Measurements from ENCODE around the gene SPRYD3.

Gene SPRYD3

GRCh38 chr12:53044052-53044581, 35.1 kb downstream of the SPRYD3 start:
- peaks cover 18% of the 10 kb centered on the region for H3K36me3 ChIP-seq (ENCODE audit: control insufficient read depth, low read length)
- H4K20me1 ChIP-seq (ENCODE audit: control insufficient read depth, insufficient read depth, low read depth, low read length) = peaks cover 3% of the 10 kb centered on the region; the same call in 1 of the 2 replicates
- no peak overlapping the region for H3K4me2 ChIP-seq (ENCODE audit: low read length)
- no peaks in the 10 kb centered on the region for H3K9me3 ChIP-seq (ENCODE audit: control insufficient read depth, insufficient read depth, low read length)
- no peak for TF ChIP-seq CTCF (IDR thresholded peaks at IDR 0.05; ENCODE audit: low read depth, low read length, poor library complexity, severe bottlenecking)
- TF ChIP-seq EZH2phosphoT487 (IDR thresholded peaks at IDR 0.05; ENCODE audit: borderline replicate concordance, low read length) = no peak
- H3K27ac ChIP-seq (ENCODE audit: low read depth, low read length) = no peak overlapping the region
- H3K79me2 ChIP-seq (ENCODE audit: control insufficient read depth, low read length) = no peaks in the 10 kb centered on the region
- H3K9me2 ChIP-seq (replicated peaks; ENCODE audit: control insufficient read depth, low read length) = no peaks in the 10 kb centered on the region
- 0 out of 2 replicates have a peak, but pooled peaks cover 3% of the 10 kb centered on the region for H3K27me3 ChIP-seq (ENCODE audit: control insufficient read depth, low read length)
- peaks cover 22% of the 10 kb centered on the region for H3K4me1 ChIP-seq (ENCODE audit: control insufficient read depth, low read length)
- peaks cover 27% of the 10 kb centered on the region for H3F3A ChIP-seq (ENCODE audit: control insufficient read depth, insufficient read depth)
- H3K4me3 ChIP-seq (ENCODE audit: low read length) = no peak overlapping the region

DNA sequence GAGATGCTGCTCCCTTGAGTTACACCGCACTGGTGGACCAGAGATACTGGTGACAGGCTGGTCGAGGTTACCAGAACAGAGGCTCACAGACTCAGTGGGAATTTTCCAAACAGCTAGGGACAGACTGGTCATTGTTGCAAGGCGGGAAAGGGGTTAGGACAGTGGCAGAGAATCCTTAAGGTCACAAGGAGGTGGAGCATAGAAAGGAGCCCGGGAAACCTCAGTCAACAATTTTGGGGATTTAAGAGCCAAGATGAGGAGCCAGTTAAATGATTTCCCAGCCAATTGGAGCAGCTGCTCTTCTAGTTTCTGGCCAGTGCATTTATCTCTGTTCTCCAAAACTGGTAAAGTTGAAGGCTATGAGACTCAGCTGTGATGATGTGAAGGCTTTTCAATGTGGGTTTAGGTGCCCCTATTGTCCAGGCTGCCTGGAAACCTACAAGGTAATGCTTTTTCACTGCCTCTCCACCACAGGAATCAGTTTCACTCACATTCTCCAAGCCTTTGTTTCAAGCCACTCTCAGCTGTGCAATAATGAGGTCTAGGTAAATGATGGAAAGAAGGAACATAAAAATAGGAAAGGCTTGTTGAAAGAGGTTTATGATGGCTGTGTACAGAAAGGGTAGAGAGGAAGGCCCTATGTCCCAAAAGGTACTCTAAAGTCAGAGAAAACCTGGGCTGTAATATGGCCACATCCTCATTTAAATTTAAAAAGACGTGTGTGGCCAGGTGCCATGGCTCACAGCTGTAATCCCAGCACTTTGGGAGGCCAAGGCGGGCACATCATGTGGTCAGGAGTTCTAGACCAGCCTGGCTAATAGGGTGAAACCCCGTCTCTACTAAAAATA, 36.4 kb downstream of the SPRYD3 start:
- TF ChIP-seq CTCF (IDR thresholded peaks at IDR 0.05; ENCODE audit: low read depth, low read length, poor library complexity, severe bottlenecking) (no peak), EZH2phosphoT487 (IDR thresholded peaks at IDR 0.05; ENCODE audit: borderline replicate concordance, low read length) (no peak)
- Histone ChIP-seq H3K4me1 (ENCODE audit: control insufficient read depth, low read length) (peaks cover 13% of the 10 kb centered on the region), H3F3A (ENCODE audit: control insufficient read depth, insufficient read depth) (peaks cover 37% of the 10 kb centered on the region), H3K9me2 (replicated peaks; ENCODE audit: control insufficient read depth, low read length) (no peaks in the 10 kb centered on the region), H3K36me3 (ENCODE audit: control insufficient read depth, low read length) (peaks cover 31% of the 10 kb centered on the region), H3K27me3 (ENCODE audit: control insufficient read depth, low read length) (0 out of 2 replicates have a peak, but pooled peaks cover 3% of the 10 kb centered on the region), H3K27ac (ENCODE audit: low read depth, low read length) (no peak overlapping the region), H4K20me1 (ENCODE audit: control insufficient read depth, insufficient read depth, low read depth, low read length) (peaks cover 6% of the 10 kb centered on the region; the same call in 1 of the 2 replicates), H3K4me2 (ENCODE audit: low read length) (no peak overlapping the region), H3K4me3 (ENCODE audit: low read length) (no peak overlapping the region), H3K9me3 (ENCODE audit: control insufficient read depth, insufficient read depth, low read length) (no peaks in the 10 kb centered on the region), H3K79me2 (ENCODE audit: control insufficient read depth, low read length) (no peaks in the 10 kb centered on the region)

DNA sequence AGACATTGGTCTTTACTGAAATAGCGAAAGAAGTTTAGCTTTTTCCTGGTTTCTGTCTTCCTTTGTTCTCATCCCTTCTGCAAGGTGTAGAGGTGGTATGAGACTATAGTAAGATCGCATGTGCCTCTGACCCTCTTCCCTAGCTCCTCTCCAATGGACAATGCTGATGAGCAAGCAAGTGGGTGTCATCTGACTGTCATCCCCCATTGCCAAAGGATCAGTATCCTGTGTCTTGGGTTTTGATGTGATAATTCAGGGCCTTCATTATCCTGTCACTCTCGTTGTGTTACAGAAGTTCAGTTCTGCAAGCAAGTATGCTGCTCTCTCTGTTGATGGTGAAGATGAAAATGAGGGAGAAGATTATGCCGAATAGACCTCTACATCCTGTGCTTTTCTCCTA, 39.3 kb downstream of the SPRYD3 start:
- no peak overlapping the region for H3K4me3 ChIP-seq (ENCODE audit: low read length)
- H3K79me2 ChIP-seq (ENCODE audit: control insufficient read depth, low read length) = no peaks in the 10 kb centered on the region
- no peak overlapping the region for H3K4me2 ChIP-seq (ENCODE audit: low read length)
- no peaks in the 10 kb centered on the region for H3K4me1 ChIP-seq (ENCODE audit: control insufficient read depth, low read length)
- peaks cover 6% of the 10 kb centered on the region; the same call in 1 of the 2 replicates for H4K20me1 ChIP-seq (ENCODE audit: control insufficient read depth, insufficient read depth, low read depth, low read length)
- no peaks in the 10 kb centered on the region for H3K9me2 ChIP-seq (replicated peaks; ENCODE audit: control insufficient read depth, low read length)
- H3K9me3 ChIP-seq (ENCODE audit: control insufficient read depth, insufficient read depth, low read length) = no peaks in the 10 kb centered on the region
- H3F3A ChIP-seq (ENCODE audit: control insufficient read depth, insufficient read depth) = peaks cover 44% of the 10 kb centered on the region
- H3K27me3 ChIP-seq (ENCODE audit: control insufficient read depth, low read length) = 0 out of 2 replicates have a peak, but pooled peaks cover 3% of the 10 kb centered on the region
- no peak overlapping the region for H3K27ac ChIP-seq (ENCODE audit: low read depth, low read length)
- peaks cover 56% of the 10 kb centered on the region for H3K36me3 ChIP-seq (ENCODE audit: control insufficient read depth, low read length)
- TF ChIP-seq EZH2phosphoT487 (IDR thresholded peaks at IDR 0.05; ENCODE audit: borderline replicate concordance, low read length) (no peak), CTCF (IDR thresholded peaks at IDR 0.05; ENCODE audit: low read depth, low read length, poor library complexity, severe bottlenecking) (no peak)
